HCT116 (cell line): Measurements from ENCODE around the gene ARL4A. TPM values are rescaled to one million over a fixed set of nuclear protein-coding genes. Genes with fewer than 3 reads are reported as not detected.

Experiments used
- ATAC-seq: fragments of 200-7000 bp; cut with Tn5 transposase; 2 replicates; pipeline ENCODE4 v1.9.1; 2020; ENCODE audit warnings: mild to moderate bottlenecking, moderate library complexity
- BruUV-seq: library from RNA; stranded (reverse); fragments of 400-500 nt; replicated peaks from 2 replicates; lab custom pipeline; 2021; lab: Mats Ljungman, UMichigan
- CTCF ChIA-PET: fragments of 300-600 bp; sonication (Branson Sonifier 250); formaldehyde crosslinking; loops from one replicate; lab custom pipeline; 2021; ENCODE audit warnings: antibody characterized with exemption; lab: Charles Lee
- POLR2A ChIA-PET: fragments of 300-600, 350-600 bp; sonication (Branson Sonifier 250); formaldehyde crosslinking; loops from one replicate; lab custom pipeline; 2021; ENCODE audit warnings: antibody characterized with exemption; lab: Charles Lee
- RAD21 ChIA-PET, 2 experiments: fragments of 300-600 bp; sonication (Branson Sonifier 250); formaldehyde crosslinking; loops; one replicate each; lab custom pipeline; 2023; ENCODE audit warnings: low total read pairs in 2 of 2; ENCODE audit not compliant: uncharacterized antibody in 2 of 2, unreplicated experiment in 2 of 2, low non-redundant PET in 1 of 2; lab: Charles Lee
- DNase-seq: peaks from one replicate; pipeline ENCODE4 v3.0.0-alpha.2; 2010; ENCODE audit warnings: low read depth, low spot score
- H2AFZ ChIP-seq: fragments of 200-600 bp; shearing (Covaris generic), sonication (generic); 2 replicates; pipeline ENCODE4 v1.6.1; 2017; ENCODE audit warnings: low read depth, mixed run types, mixed read lengths, antibody characterized with exemption, low read length; ENCODE audit not compliant: poor library complexity, severe bottlenecking
- H3K27ac ChIP-seq: 2 replicates; pipeline ENCODE4 v1.5.1; 2012; ENCODE audit warnings: low read depth, low read length
- H3K27me3 ChIP-seq: fragments of 200-600 bp; sonication (generic); 2 replicates; pipeline ENCODE4 v1.6.1; 2016; ENCODE audit warnings: mixed run types, low read length, mixed read lengths; ENCODE audit not compliant: insufficient read depth
- H3K36me3 ChIP-seq, 2 experiments: fragments of 200-500 bp in 1 of 2; fragments of 200-600 bp in 1 of 2; sonication (Bioruptor generic) in 1 of 2; sonication (generic) in 1 of 2; 2 replicates each; pipeline versions ENCODE4 v1.5.1 to v1.6.1; 2014 to 2016; ENCODE audit warnings: low read length in 2 of 2, inconsistent platforms in 1 of 2, mixed read lengths in 1 of 2, mixed run types in 1 of 2; ENCODE audit not compliant: insufficient read depth in 2 of 2, control insufficient read depth in 1 of 2
- H3K4me1 ChIP-seq, 2 experiments: fragments of 200-600 bp in 1 of 2; sonication (generic) in 1 of 2; 2 replicates each; pipeline versions ENCODE4 v1.5.1 to v1.6.1; 2012 to 2017; ENCODE audit warnings: low read length in 2 of 2, inconsistent platforms in 1 of 2, mild to moderate bottlenecking in 1 of 2, mixed read lengths in 1 of 2, mixed run types in 1 of 2, moderate library complexity in 1 of 2; ENCODE audit not compliant: insufficient read depth in 2 of 2, control insufficient read depth in 1 of 2
- H3K4me2 ChIP-seq: fragments of 200-600 bp; sonication (generic); 2 replicates; pipeline ENCODE4 v1.6.1; 2017; ENCODE audit warnings: mixed run types, low read length, mixed read lengths
- H3K4me3 ChIP-seq, 2 experiments: fragments of 200-600 bp in 1 of 2; sonication (generic) in 1 of 2; replicated peaks in 1 of 2; 2 replicates each; pipeline ENCODE4 v1.5.1; 2011 to 2016; ENCODE audit warnings: low read length in 2 of 2, control low read depth in 1 of 2, low read depth in 1 of 2, mild to moderate bottlenecking in 1 of 2, mixed read lengths in 1 of 2, mixed run types in 1 of 2
- H3K79me2 ChIP-seq: fragments of 200-600 bp; sonication (generic); 2 replicates; pipeline ENCODE4 v1.6.1; 2017; ENCODE audit warnings: mild to moderate bottlenecking, mixed run types, low read length, moderate library complexity, mixed read lengths; ENCODE audit not compliant: insufficient read depth
- H3K9ac ChIP-seq: fragments of 200-600 bp; sonication (generic); 2 replicates; pipeline ENCODE4 v1.6.1; 2016; ENCODE audit warnings: low read length, mixed read lengths
- H3K9me2 ChIP-seq: fragments of 200-600 bp; sonication (generic), shearing (Covaris generic); 2 replicates; pipeline ENCODE4 v1.6.1; 2017; ENCODE audit warnings: mixed run types, mild to moderate bottlenecking, moderate library complexity; ENCODE audit not compliant: insufficient read depth
- H3K9me3 ChIP-seq, 2 experiments: fragments of 200-500 bp in 1 of 2; fragments of 200-600 bp in 1 of 2; sonication (Bioruptor generic) in 1 of 2; sonication (generic) in 1 of 2; 2 replicates each; pipeline ENCODE4 v1.6.1; 2014 to 2017; ENCODE audit warnings: low read length in 2 of 2, mixed read lengths in 2 of 2, inconsistent platforms in 1 of 2, low read depth in 1 of 2, mild to moderate bottlenecking in 1 of 2, mixed run types in 1 of 2, moderate library complexity in 1 of 2; ENCODE audit not compliant: control insufficient read depth in 1 of 2, insufficient read depth in 1 of 2
- H4K20me1 ChIP-seq: fragments of 200-600 bp; sonication (generic), shearing (Covaris generic); 2 replicates; pipeline ENCODE4 v1.6.1; 2017; ENCODE audit warnings: mixed run types, mild to moderate bottlenecking, moderate library complexity; ENCODE audit not compliant: insufficient read depth
- CTCF ChIP-seq, 3 experiments: fragments of 200-600 bp in 1 of 3; sonication (generic) in 1 of 3; IDR thresholded peaks in 2 of 3; conservative IDR thresholded peaks in 1 of 3; 2 replicates each; pipeline ENCODE4 v1.5.1; 2012 to 2017; ENCODE audit warnings: low read depth in 2 of 3, low read length in 2 of 3, antibody characterized with exemption in 1 of 3, borderline replicate concordance in 1 of 3, control low read depth in 1 of 3, mild to moderate bottlenecking in 1 of 3, mixed read lengths in 1 of 3, mixed run types in 1 of 3, moderate library complexity in 1 of 3; ENCODE audit not compliant: insufficient read depth in 1 of 3
- EZH2 ChIP-seq: fragments of 200-600 bp; sonication (generic); IDR thresholded peaks from 2 replicates; pipeline ENCODE4 v1.6.1; 2017; ENCODE audit warnings: antibody characterized with exemption, mixed run types
- RAD21 ChIP-seq: IDR thresholded peaks from 2 replicates; pipeline ENCODE4 v1.6.1; 2012; ENCODE audit warnings: low read depth, mild to moderate bottlenecking
- REST ChIP-seq: IDR thresholded peaks from 2 replicates; pipeline ENCODE4 v1.6.1; 2012; ENCODE audit warnings: low read depth
- TCF7L2 ChIP-seq: IDR thresholded peaks from 2 replicates; pipeline ENCODE4 v1.7.0; 2011; ENCODE audit warnings: borderline replicate concordance, inconsistent platforms; ENCODE audit not compliant: insufficient read depth, insufficient read length; ENCODE audit errors: extremely low read depth
- ZNF274 ChIP-seq: fragments of 200-500 bp; sonication (Bioruptor generic); IDR thresholded peaks from 2 replicates; pipeline ENCODE4 v1.6.1; 2014; ENCODE audit warnings: mild to moderate bottlenecking, low read depth, low read length, inconsistent platforms
- intact Hi-C: fragments of 100-400 bp; cut with micrococcal nuclease; formaldehyde crosslinking; loops from 2 replicates; pipeline ENCODE4 v1.10.0; 2022
- total RNA-seq: library from RNA; stranded (reverse); gene quantifications from one replicate; pipeline ENCODE4 v1.2.1, GENCODE V29; 2021; ENCODE audit not compliant: unreplicated experiment

ARL4A gene
- total RNA-seq, 1 experiment from 2014 or later, result 44.6 TPM

GRCh38 chr7:12730523-12730922 is 43.1 kb downstream of the ARL4A start (continued):
- TF ChIP-seq REST (no peak), TCF7L2 (no peak), ZNF274 (no peak), EZH2 (no peak)
- TF ChIP-seq, all 23 proteins: peak for 0

GRCh38 chr7:12731214-12731656 is 43.8 kb downstream of the ARL4A start:
- H3K4me2 ChIP-seq, result peak overlapping the region; percentile 26; the same call in 1 of the 2 replicates
- POLR2A ChIA-PET, result no interaction called here
- TF ChIP-seq RAD21 (peak; percentile 58), CTCF (IDR thresholded peaks at IDR 0.05 in 2 of 3, conservative IDR thresholded peaks at IDR 0.05 in 1 of 3; ENCODE audit: borderline replicate concordance in 1 of 3, insufficient read depth in 1 of 3, low read depth in 2 of 3, low read length in 2 of 3) (peak in 2 of 3 experiments; percentile 13 to 21; a peak in 1 of 6 replicates), ZNF274 (no peak)

More at GRCh38 chr7:12731214-12731656, 43.8 kb downstream of the ARL4A start:
- H3K9me3 ChIP-seq, result no peaks in the 10 kb centered on the region
- H3K27ac ChIP-seq, result no peak overlapping the region
- CTCF ChIA-PET, result no interaction called here
- no peaks in the 10 kb centered on the region for H4K20me1 ChIP-seq
- peaks cover 17 to 18% of the 10 kb centered on the region in 2 experiments; a peak in 3 of 4 replicates for H3K4me1 ChIP-seq
- DNase-seq (peak; percentile 34), ATAC-seq (peak; percentile 87)
- intact Hi-C loops, result no loop called here
- no peaks in the 10 kb centered on the region for H3K27me3 ChIP-seq
- H3K36me3 ChIP-seq, result no peaks in the 10 kb centered on the region
- peak overlapping the region; percentile 85 for H2AFZ ChIP-seq
- no peaks in the 10 kb centered on the region for H3K9me2 ChIP-seq
- RAD21 ChIA-PET, result no interaction called here
- BruUV-seq, result no TSS peak
- no peaks in the 10 kb centered on the region for H3K79me2 ChIP-seq
- no peak overlapping the region for H3K4me3 ChIP-seq
- no peak overlapping the region for H3K9ac ChIP-seq
